HL-60/S4 treated with phorbol 12-myristate 13-acetate at 8.2 ng/mL for 4 days and 3 days (cell line): ENCODE results near the gene CDK19.
"Not testable (repeated sequence)": the region's sequence is repeated elsewhere in the genome, so short reads cannot be mapped to it uniquely, and the experiment has no call there.

Experiments used
- in situ Hi-C: fragments of 300-500 bp; cut with MboI; formaldehyde crosslinking; loops from 2 replicates; pipeline ENCODE4 v1.15.0; 2022; ENCODE audit warnings: low sequenced_read_pairs

The CDK19 gene

DNA sequence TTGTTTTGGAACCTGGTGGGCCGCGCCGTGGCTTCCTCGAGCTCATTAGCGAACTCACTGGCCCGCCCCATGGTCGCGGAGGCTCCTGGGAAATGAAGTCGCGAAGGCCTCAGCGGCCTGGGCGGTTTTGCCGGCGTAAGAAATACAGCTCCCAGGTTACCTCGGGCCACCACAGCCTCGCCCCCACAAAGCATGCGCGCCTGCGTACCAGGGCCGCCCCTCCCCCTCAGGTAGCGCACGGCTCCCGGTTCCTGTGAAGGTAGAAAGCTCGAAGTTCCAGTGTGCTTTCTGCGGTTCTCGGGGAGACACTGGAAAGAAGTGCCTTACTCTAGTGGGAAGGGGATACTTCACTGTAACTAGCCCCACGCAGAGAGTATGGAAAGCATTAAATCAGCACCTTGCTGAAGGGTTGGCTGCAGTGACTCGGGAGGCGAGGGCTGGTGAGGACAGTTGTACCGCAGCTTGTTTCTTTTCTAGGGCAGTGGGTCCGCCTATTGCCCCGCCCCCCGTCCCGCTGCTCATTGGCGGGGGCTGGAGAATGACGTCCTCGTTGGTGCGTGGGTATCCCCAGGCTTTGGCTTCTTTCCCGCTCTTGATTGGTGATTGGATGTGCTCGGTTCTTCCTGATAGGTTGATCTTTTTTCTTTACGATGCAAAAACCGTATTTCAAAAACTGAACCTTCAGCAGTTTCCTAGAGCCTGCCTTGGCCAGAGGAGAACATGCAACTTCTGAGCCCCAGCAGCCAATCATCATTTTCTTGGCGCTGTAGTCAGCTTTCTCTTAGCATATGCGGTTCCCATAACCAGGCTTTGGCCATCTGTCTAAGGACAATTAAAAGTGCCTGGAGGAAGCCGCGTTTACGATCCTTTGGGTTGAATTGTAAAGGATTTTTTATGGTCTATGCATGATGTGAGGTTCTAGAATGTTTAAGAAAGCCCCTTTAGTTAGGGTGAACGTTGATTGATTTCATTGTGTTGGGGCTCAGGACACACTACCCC is at the start of gene CDK19:
Gene CDK19, minus strand, starts transcription at position 59 of the 999 bp plus-strand sequence. CDS start 333 bp downstream, outside the sequence.
- in situ Hi-C loops = no loop called here

DNA sequence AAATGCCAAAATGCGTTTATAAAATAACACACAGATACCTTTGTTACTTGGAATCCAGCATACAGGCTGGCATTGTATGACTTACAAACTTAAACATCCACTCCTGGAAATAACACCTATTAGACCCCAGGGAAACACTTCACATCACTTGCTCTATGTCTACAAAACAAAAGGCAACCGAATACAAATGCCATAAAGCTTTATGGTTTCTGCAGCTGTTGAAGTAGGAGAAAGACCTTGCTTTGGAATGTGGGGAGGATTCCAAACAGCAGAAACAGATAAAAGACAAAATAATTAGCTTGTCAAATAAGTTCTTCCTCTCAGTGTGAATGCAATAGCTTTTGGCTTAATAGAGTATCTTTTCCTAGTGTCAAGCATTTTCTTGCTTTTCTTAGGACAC is 49.6 kb upstream of the CDK19 start:
- in situ Hi-C loops = no loop called here

DNA sequence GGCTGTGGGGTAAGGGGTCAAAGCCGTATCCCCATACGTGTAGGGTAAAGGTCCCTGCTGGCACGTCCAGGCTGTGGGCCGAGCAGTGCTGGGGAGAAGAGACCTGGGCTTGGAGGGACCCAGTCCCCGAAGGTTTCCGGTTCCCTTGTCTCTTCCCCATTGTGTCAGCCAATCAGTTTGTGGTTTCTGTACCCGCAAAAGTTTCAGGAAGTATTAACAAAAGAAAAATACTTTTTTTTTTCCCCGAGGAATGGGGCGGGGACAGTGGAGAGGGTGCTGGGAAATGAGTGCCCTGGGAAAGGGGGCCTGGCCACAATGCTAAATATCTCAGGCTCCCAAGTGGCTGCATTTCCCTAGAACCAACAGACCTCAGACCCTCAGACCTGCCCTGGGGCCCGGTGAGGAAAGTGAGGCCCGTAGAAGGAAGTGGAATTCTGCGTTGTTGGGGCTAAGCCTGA is 44.1 kb upstream of the CDK19 start:
- in situ Hi-C loops = no loop called here

DNA sequence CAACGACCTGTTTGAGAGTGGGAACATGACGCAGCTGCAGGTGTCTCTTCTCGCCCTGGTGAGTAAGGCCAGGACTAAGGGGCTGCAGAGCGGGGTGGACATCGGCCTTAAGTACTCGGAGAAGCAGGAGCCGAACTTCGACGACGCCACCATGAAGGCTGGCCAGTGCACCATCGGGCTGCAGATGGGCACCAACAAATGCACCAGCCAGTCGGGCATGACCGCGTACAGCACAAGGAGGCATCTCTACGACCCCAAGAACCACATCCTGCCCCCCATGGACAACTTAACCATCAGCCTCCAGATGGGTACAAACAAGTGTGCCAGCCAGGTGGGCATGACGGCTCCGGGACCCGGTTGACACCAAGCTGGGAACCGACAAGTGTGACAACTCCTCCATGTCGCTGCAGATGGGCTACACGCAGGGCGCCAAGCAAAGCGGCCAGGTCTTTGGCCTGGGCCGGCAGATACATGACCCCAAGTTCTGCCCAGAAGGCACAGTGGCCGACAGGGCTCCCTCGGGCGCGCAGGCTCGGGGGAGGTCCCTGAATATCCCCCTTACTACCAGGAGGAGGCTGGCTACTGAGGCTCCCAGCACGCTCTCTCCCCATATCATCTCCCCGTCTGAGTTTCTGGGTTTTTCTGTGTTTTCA is 43.4 kb upstream of the CDK19 start:
- in situ Hi-C loops = no loop called here

DNA sequence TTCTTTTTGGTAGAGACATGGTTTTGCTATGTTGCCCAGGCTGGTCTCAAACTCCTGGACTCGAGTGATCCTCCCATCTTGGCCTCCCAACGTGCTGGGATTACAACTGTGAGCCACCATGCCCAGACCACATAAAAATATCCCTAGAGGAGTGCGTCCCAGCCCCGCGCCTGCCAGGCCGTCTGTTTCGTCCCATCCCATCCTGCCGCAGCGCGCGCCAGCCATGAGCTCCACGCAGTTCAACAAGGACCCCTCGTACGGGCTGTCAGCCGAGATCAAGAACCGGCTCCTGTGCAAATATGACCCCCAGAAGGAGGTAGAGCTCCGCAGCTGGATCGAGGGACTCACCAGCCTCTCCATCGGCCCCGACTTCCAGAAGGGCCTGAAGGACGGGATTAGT is 42.7 kb upstream of the CDK19 start:
- in situ Hi-C loops = no loop called here

DNA sequence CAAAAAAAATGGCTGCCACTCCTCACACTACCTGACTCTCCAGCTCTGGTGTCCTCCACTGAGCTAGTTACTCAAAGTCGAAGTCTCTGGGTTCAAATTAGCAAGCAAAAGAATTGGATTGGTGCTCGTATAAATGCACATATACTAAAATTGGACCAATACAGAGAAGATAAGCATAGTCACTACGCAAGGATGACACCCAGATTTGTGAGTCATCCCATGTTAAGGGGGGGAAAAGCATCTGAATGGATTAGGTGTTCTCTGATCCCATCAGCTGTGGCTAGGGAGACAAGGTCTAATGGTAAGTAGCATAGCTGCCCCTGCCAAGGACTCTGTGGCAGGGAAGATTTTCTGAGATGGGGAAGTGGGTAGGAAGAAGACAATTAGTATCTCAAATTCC is 41.0 kb upstream of the CDK19 start:
- in situ Hi-C loops = no loop called here

DNA sequence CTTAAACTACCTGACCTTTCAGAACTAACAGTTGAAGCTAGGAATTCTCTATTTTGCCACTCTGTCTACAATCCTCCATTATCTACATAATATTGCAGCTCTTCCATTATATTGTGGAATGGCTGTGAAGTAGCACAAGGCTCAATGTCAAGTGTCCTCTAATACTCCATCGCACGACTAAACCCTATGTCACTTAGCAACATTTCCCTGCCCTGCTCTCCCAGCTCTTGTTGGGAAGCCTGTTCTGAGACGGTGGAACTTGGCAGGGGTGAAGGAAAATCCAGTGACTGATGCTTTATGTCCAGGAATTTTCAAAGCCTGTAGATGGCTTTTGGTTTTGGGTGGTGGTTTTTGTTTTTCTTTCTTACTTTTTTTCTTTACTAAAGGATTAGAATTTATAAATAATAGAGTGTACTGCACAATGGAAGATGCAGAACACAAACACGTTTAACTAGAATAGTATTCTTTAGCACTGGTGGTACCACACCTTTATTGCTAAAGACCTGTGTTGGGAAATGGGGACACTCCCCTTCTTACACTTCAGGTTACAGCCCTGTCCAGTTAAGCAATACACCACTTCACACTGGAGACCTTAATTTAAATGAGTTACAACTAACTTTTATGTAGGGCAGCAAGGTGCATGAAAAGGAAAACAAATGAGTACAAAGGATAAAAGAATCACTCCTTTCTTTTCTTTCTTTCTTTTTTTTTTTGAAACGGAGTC is 38.6 kb upstream of the CDK19 start:
- in situ Hi-C loops = no loop called here

DNA sequence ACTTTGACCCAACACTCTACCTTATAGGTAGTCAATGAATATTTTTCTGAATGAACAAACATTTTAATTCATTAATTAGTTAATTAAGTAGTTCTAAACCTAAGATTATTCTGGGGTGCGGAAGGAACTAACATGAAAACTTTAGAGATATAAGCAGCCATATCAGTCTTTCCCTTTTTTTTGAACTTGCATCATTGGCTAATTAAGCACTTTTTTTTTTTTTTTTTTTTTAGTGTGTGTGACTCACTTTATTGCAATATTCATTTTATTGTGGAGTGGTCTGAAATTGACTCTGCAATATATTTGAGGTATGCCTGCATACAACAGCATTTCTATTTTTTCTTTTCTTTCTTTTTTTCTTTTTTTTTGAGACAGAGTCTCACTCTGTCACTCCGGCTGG is 37.5 kb upstream of the CDK19 start:
- in situ Hi-C loops = no loop called here

DNA sequence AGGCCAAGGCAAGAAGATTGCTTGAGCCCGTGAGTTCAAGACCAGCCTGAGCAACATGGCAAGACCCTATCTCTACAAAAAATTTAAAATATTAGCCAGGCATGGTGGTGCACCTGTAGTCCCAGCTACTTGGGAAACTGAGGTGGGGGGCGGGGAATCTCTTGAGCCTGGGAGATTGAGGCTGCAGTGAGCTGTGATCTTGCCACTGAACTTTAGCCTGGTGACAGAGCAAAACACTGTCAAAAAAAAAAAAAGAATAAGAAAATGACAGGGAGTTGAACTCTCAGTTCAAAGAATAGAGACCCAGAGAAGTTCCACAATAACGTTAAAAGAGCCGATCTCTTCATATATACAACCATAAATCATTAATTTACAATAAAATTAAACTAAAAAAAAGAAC is 34.5 kb upstream of the CDK19 start:
- in situ Hi-C loops = no loop called here

DNA sequence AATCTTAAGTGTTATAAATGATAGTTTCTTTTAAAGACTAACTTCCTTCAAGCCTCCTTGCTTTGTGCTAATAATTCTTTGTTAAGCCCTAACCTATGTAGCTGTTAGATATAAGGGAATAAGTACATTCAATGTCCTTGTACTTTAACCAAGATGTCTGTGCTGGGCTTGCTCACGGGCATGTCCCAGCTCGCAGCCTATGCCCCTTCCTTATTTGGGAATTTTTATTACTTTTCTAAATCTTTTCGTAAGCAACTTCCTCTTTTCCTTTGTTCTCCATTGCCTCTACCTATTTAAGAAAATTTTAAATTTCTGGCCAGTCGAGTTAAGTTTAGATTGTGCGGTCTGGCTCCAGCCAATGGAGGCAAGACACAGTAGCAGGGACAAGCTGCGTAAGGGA is 26.0 kb upstream of the CDK19 start:
- in situ Hi-C loops = no loop called here

DNA sequence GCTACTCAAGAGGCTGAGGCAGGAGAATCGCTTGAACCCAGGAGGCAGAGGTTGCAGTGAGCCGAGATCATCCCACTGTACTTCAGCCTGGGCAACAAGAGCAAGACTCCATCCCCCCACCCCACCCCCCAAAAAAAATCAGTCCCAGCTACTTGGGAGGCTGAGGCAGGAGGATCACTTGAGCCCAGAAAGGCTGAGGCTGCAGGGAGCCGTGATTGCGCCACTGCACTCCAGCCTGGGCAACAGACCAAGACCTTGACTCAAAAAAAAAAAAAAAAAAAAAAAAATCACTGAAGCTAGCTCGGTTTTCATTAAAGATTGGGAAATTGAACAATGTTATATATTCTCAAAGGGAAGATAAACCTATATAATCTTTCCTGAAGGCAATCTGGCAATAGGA is 20.5 kb upstream of the CDK19 start:
- in situ Hi-C loops = not testable (repeated sequence)

DNA sequence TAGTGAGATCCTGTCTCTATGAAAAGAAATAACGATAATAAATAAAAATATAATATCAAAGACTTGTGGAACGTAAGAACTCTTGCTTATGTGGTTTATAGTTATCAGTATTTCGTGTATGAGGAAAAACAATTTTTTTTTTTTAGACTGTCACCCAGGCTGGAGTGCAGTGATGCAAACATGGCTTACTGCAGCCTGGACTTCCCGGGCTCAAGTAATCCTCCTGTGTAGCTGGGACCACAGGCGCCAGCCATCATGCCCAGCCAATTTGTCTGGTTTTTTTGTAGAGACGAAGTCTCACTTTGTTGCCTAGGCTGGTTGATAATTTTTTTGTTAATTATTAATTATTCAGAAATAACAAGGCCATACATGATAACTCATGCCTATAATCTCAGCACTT is 18.6 kb upstream of the CDK19 start:
- in situ Hi-C loops = no loop called here

DNA sequence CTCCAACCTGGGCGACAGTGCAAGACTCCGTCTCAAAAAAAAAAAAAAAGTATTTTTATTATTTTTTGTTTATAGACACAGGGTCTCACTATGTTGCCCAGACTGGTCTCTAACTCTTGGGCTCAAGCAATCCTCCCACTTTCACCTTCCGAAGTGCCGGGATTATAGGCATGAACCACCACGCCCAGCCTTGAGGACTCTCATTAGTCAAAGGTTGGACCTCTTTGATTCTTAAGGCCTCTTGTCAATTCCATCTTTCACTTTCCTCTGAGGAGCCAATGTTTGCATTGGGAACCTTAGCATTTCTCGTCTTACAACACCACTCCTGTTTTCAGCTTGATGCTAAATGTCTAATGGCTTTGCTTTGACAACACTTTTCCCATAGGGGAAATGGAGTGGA is 16.1 kb upstream of the CDK19 start:
- in situ Hi-C loops = no loop called here

DNA sequence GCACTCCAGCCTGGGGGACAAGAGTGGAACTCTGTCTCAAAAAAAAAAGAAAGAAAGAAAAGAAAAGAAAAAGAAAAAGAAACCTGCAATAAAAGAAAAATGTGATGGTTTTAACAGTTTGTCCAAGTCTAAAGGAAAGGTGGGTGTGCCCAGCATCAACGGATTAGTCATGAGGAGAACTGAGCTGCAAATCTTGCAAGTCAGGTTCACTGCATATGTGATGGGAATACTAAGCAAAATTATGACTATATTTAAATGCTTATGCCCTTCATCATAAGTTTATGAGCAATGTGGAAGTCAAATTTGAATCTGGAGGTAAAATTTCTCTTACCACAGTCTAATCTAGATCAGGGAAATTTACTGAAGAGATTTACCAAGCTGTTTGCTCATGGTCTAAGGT is 13.1 kb upstream of the CDK19 start:
- in situ Hi-C loops = no loop called here

DNA sequence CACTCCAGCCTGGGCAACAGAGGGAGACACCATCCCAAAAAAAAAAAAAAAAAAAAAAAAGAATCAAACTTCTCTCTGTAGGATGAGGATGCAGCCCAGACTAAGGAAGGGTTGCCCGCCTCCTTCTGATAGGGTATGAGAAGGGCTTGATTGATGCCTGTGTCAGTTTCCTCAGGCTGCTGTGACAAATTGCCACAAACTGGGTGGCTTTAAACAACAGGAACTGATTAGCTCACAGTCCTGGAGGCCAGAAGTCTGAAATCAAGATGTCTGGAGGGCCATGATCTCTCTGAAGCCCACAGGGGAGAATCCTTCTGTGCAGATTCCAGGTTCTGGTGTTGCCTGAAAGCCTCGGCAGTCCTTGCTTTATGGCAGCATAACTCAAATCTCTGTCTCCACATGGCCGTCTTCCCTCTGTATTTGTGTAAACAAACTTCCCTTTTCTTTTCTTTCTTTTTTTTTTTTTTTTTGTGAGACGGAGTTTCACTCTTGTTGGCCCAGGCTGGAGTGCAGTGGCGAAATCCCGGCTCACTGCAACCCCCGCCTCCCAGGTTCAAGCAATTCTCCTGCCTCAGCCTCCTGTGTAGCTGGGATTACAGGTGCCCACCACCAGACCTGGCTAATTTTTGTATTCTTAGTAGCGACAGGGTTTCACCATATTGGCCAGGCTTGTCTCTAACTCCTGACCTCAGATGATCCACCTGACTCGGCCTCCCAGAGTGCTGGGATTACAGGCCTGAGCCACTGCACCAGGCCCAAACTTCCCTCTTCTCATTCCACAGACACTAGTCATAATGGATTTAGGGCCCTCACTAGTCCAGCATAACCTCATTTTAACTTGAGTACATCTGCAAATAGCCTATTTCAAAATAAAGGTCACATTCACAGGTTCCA is 11.2 kb upstream of the CDK19 start:
- in situ Hi-C loops = no loop called here

DNA sequence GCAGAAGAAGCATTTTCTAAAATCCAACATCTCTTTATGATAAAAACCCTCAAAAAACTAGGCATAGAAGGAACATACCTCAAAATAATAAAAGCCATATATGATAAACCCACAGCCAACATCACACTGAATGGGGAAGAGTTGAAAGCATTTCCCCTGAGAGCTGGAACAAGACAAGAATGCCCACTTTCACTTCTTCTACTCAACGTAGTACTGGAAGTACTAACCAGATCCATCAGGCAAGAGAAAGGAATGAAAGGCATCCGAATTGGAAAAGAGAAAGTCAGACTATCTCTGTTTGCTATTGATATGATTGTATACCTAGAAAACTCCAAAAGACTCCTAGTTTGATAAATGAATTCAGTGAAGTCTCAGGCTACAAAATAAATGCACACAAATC is 7.9 kb upstream of the CDK19 start:
- in situ Hi-C loops = no loop called here

DNA sequence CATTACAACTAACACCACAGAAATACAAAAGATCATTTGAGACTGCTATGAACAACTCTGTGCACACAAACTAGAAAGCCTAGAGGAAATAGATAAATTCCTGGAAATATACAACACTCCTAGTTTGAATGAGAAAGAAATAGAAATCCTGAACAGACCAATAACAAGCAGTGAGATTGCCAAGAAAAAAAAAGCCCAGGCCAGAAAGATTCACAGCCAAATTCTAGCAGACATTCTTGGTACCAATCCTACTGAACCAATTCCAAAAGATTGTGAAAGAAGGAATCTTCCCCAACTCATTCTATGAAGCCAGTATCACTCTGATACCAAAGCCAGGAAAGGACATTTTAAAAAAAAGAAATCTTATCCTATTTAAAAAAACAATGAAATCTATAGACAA is 7.0 kb upstream of the CDK19 start:
- in situ Hi-C loops = no loop called here

DNA sequence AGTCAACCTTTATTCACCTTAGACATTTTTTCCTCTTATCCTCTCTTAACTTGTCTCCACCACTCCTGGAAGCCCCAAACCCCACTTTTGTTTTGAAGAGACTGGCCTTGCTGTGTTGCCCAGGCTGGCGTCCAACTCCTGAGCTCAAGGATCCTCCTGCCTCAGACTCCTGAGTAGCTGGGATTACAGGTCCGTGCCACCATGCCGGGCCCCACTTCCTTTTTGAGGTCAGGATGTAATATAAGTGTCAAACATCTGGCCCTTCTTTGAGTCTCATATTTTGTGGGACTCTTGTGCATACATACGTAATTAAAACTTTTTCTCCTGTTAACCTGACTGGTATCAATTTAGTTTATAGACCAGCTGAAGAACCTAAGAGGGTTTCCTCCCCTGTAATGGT is 1.4 kb upstream of the CDK19 start:
- in situ Hi-C loops = no loop called here

DNA sequence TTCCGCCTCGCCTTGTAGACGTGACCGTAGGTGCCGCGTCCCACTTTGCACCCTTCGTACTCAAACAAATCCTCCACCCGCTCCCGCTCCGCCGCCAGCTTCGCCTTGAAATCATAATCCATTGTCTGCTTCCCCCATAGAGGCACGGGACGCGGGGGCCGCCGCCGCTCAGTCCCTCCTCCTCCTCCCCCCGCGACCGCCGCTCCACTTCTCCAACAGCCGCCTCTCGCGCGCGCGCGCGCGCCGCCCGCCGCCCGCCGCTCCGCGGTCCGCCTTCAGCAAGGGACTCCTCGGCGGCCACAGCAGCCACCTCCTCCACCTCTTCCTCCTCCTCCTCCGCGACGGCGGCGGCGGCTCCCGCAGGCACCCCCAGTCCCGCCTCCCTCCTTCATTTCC is 256 bp downstream of the CDK19 start:
- in situ Hi-C loops = no loop called here
